ENCODE measurements around the gene SPAG16. TPM values are rescaled to one million over a fixed set of nuclear protein-coding genes. Genes with fewer than 3 reads are reported as not detected.
"Not testable (repeated sequence)": the region's sequence is repeated elsewhere in the genome, so short reads cannot be mapped to it uniquely, and the experiment has no call there.

Gene SPAG16
- total RNA-seq, 1 experiment from 2014 or later: 50.9 TPM

DNA sequence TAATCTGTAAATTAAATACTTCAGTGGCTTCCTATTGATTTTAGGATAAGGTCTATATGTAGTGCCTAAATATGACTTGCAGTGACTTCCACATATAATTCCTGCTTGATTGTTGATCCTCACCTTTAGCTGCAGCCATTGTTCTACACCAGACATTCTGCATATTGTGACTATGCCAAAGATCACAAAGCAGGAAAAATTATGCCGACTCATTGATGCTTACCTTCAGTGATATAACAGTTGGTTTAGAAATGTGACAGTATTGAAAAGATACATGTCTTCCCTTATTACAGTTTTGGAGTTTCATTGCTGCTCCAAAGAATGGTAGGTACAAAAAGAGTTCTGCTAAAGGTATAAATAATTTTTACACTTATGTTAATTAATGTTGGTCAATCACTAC, 12.3 kb upstream of the SPAG16 start:
- no peak for DNase-seq (ENCODE audit: low spot score)

GRCh38 chr2:213274143-213274542, 10.1 kb upstream of the SPAG16 start:
- DNase-seq (ENCODE audit: low spot score): no peak

- DNase-seq (ENCODE audit: low spot score): no peak
These were observed 9.0 kb upstream of the SPAG16 start for GRCh38 chr2:213275265-213275664.

- DNase-seq (ENCODE audit: low spot score): not testable (repeated sequence)
These were observed 7.1 kb upstream of the SPAG16 start for GRCh38 chr2:213277134-213277533.

DNA sequence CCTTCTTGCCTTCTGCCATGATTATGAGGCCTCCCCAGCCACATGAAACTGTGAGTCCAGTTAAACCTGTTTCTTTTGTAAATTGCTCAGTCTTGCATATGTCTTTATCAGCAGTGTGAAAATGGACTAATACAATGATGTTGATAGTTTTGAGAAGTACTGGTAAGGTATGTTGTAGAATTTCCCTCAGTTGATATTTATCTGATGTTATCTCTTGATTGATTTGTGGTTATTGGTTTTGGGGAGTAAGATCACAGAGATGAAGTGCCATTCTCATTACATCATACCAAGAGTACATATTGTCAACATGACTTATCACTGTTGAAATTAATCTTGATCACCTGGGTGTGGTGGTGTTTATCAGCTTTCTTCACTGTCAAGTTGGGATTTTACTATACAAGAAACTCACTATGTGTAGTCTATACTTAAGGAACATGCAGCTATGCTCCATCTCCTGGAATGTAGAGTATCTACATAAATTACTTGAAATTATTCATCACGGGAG, 5.1 kb upstream of the SPAG16 start:
- no peak for DNase-seq (ENCODE audit: low spot score)

GRCh38 chr2:213279971-213280370, 4.3 kb upstream of the SPAG16 start:
- no peak for DNase-seq (ENCODE audit: low spot score)

DNA sequence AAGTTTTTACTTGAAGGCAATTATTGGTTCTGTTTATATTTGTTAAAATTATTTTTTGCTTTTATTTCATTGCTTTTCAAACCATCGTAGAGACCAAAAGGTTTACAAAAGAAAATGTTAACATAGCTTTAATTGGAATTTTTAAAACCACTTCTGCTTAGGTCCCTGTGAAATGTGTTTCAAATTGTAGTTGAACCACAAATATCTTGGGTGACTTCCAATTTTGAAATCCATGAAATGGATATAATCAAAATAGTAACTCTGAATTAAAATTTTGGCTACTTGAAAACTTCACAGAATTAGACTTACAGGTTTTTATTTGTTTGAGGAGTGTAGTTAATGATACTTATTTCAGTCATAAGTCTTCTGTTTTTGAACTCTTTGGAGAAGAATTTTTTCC, 3.1 kb upstream of the SPAG16 start:
- DNase-seq (ENCODE audit: low spot score): no peak

- DNase-seq (ENCODE audit: low spot score): no peak
These were observed 1.1 kb downstream of the SPAG16 start for GRCh38 chr2:213285404-213285803.

DNA sequence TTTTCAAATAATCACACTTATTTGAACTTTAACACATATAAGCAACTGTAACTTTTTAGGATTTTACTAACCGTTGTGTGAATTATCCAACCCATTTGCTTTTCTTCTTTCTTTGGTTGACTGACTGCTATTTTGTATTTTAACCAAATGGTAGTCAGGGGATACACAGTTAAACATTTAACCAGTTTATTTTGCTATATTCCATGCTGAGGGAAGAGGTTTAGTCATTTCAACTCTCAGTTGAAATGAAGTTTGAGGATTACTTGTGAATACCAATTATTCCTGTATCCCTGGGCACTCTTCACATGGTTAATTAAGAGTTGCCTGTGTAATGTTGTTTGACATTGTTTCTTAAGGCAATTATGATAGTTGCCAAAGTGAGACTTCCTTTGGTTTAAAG, 1.9 kb downstream of the SPAG16 start:
- DNase-seq (ENCODE audit: low spot score): no peak

DNA sequence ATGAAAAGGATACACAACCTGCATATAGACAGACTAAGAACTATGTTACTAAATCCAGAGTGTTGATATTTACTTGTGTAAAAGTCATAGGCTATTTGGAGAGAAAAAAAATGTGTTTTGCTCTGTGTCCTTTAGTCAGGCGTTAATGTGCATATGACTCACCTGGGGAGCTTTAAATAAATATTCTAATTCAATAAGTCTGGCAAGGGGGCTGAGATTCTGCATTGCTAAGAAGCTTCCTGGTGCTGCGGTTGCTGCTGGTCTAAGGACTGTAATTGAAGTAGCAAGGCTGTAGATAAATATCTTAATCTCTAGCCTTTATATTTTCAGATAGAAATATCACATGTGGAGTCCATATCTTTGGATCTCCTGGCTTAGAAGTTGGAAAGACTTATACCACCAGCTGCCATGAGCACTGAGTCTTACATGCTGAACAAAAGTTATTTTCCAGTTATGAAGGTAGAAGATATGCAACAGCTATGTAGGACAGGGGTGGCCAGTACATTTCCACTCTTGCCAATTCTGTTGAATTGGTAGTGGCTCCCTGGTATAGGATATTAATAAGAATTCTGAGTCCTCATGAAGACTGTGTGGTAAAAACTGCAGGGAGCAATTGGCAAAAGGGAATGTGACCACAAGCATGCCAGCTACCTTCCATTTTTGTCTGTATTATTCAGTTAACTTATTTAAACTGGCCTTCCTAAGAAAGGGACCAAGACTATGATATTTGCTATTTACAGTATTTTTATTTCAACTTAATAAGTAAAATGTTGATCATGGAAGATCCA, 4.8 kb downstream of the SPAG16 start:
- peak; percentile 25 for DNase-seq (ENCODE audit: low spot score)

DNA sequence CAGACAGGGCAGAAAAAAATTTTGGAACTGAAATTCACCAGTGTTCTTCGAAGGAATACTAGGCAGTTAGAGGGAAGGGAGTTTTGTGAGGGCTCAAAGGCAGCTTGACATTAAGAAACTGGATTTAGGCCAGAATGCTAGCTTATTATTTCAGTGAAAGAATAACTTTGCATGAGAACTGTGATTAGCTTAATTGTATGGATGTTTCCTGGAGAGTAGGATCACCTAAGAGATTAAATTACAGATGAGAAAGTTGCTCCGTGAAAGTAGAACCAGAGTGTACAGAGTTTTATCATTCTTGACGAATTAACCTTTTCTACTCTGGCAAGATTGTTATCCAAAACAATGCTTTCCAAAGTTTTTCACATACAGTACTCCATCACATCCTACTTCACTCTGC, 6.2 kb downstream of the SPAG16 start:
- DNase-seq (ENCODE audit: low spot score): no peak

- no peak for DNase-seq (ENCODE audit: low spot score)
These were observed 12.0 kb downstream of the SPAG16 start for GRCh38 chr2:213296270-213296669.

GRCh38 chr2:213306316-213306942, 22.2 kb downstream of the SPAG16 start:
- peak; percentile 83 for DNase-seq (ENCODE audit: low spot score)

- no peak for DNase-seq (ENCODE audit: low spot score)
These were observed 31.1 kb downstream of the SPAG16 start for GRCh38 chr2:213315168-213315876.

DNA sequence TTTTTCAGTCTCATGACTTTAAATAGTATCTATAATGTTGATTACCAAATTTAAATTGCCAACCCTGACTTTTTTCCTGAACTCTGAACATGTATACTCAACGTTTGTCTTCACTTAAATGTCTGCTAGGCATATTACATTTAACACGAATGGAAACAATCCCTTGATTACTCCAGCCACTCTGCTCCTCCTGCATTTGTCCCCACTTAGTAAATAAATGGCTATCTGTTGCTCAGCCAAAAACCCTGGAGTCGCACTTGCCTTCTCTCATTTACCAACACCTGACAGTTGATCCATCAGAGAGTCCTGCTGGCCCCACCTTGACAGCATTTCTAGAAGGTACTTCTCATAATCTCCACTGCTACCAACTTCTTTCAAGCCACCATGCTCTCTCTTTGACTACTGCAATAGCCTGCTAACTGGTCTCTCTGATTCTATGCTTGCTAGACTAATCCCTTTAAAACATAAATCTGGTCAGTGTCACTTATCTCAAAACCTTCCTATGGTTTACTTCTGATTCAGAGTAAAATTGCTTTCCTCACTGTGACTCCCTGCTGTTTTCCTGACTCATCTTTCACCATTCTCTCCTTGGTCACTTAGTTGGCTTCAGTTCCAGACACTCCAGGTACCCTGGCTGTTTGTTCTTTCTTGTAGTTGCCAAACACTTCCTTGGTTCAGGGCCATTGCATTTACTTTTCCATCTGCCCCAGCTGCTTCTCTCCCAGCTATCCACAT, 31.9 kb downstream of the SPAG16 start:
- peak; percentile 97 for DNase-seq (ENCODE audit: low spot score)

GRCh38 chr2:213317929-213318328, 33.7 kb downstream of the SPAG16 start:
- peak; percentile 57 for DNase-seq (ENCODE audit: low spot score)

GRCh38 chr2:213320604-213321003, 36.3 kb downstream of the SPAG16 start:
- DNase-seq (ENCODE audit: low spot score): no peak

DNA sequence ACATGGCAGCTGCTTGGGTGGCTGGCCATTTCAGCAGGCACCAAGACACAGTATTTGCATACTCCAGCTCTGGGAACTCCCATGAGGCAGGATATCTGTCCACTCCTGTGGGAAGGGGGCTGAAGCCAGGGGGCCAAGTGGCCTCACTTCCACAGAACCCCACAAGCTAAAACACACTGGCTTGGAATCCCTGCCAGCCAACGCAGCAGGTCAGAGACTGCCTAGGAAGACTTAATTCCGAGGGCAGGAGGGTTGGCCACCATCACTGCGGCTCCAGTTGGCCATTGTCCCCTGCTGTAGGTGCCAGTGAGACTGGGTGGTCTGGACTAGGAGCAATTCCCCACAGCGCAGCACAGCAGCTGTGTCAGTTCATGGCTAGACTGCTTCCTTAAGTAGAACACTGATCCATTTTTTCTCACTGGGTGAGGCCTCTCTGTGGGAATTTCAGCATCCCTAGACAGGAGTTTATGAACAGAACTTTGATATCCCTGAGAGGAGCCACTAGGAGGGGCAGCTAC, 52.0 kb downstream of the SPAG16 start:
- DNase-seq (ENCODE audit: low spot score): no peak

- no peak for DNase-seq (ENCODE audit: low spot score)
These were observed 69.2 kb downstream of the SPAG16 start for GRCh38 chr2:213353419-213353818.

- DNase-seq (ENCODE audit: low spot score): no peak
These were observed 92.4 kb downstream of the SPAG16 start for GRCh38 chr2:213376644-213377043.

DNA sequence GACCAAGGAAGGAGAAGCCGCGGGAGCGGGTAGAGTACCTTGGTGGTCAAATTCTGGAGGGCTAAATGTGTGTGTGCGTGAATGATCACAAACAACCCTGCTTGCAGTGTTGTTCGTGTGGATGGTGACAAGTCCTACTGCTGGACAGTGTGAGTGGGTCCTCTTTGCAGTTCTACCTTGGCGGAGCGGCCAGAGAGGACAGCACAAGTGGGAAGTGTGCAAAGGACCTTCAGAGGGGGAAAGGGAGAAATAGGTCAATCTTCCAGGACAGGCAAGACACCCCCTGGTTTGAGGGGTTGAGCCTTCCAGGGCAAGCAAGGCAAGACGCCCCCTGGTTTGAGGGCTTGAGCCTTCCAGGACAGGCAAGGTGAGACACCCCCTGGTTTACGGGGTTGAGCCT, 122.8 kb downstream of the SPAG16 start:
- DNase-seq (ENCODE audit: low spot score): not testable (repeated sequence)

Data from A172 (cell line).